ENCODE results near the gene SS18L1. TPM values are rescaled to one million over a fixed set of nuclear protein-coding genes. Genes with fewer than 3 reads are reported as not detected.

SS18L1 gene
- polyA plus RNA-seq, 1 of the 3 experiments (the other 2 are of a cell fraction) = 10.7 TPM

DNA sequence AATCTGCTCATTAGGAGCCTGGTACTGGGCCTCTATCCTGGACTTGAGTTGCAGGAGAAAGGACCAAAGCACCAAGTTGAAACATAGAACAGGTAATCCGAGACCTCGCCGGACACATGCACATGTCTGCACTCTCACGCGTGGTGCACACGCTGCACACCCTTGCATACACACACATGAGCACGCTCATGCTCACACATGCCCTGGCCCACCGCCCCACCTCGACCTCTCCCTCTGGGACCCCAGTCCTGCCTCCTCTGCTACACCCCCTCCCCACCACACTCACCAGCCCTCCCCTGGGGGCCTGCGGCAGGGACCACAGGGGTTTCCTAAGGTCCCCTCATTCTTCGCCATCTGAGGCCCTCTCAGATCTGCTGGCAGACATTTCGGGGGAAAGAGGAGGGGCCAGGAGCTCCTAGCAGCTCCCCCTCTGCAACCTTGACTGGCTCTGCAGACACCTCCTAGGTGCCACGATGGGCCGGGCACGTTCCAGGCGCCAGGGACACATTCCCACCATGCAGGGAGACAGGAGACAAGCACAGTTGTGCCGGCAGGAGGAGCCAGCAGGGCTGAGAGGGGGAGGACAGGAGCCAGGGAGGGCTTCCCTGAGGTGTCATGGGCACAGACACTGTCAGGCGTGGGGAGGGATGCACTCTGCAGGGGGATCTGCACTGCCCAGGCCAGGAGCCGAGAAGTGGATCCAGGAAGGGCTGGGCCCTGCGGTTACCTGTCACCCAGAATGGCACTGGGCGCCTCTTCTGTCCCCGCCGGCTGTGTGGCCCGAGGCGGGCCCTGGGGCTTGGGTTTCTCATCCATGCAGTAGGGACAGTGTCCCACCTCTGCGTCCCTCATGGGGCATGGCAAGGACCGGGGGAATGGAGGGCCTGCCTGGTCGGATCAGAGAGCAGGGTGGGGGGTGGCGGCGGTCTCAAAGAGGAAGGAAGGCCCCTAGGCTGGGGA is 46.9 kb upstream of the SS18L1 start:
- Histone ChIP-seq H3K4me2 (no peak overlapping the region), H3K9me2 (no peaks in the 10 kb centered on the region), H3K36me3 (replicated peaks in 1 of 2; ENCODE audit: control insufficient read depth in 1 of 2, insufficient read depth in 2 of 2, low read length in 1 of 2) (no peaks in the 10 kb centered on the region), H4K20me1 (ENCODE audit: insufficient read depth) (no peaks in the 10 kb centered on the region), H3K9ac (no peak overlapping the region), H3K79me2 (ENCODE audit: insufficient read depth) (no peaks in the 10 kb centered on the region), H3K4me3 (ENCODE audit: low read depth in 2 of 2, low read length in 1 of 2) (no peak overlapping the region), H3F3A (replicated peaks; ENCODE audit: insufficient read depth) (no peaks in the 10 kb centered on the region), H3K27me3 (ENCODE audit: insufficient read depth) (no peaks in the 10 kb centered on the region), H2AFZ (ENCODE audit: low read depth) (no peak overlapping the region), H3K27ac (ENCODE audit: low read depth in 2 of 2, low read length in 1 of 2) (no peak overlapping the region), H3K9me3 (no peaks in the 10 kb centered on the region), H3K4me1 (ENCODE audit: control insufficient read depth in 1 of 2, insufficient read depth in 2 of 2, low read depth in 1 of 2, low read length in 1 of 2) (no peaks in the 10 kb centered on the region)
- no peak for DNase-seq
- TF ChIP-seq GABPA (IDR thresholded peaks at IDR 0.05; ENCODE audit: low read depth) (no peak), MXI1 (IDR thresholded peaks at IDR 0.05; ENCODE audit: low read depth, low read length) (no peak), EP300 (IDR thresholded peaks at IDR 0.05; ENCODE audit: borderline replicate concordance in 1 of 2, low read depth in 1 of 2, low read length in 1 of 2) (no peak)
- POLR2A ChIA-PET = no interaction called here
- CTCF ChIA-PET = no interaction called here
- 68% methylated on average over 13 of the region's 30 CpGs for WGBS (ENCODE audit: low lambda C conversion rate)

DNA sequence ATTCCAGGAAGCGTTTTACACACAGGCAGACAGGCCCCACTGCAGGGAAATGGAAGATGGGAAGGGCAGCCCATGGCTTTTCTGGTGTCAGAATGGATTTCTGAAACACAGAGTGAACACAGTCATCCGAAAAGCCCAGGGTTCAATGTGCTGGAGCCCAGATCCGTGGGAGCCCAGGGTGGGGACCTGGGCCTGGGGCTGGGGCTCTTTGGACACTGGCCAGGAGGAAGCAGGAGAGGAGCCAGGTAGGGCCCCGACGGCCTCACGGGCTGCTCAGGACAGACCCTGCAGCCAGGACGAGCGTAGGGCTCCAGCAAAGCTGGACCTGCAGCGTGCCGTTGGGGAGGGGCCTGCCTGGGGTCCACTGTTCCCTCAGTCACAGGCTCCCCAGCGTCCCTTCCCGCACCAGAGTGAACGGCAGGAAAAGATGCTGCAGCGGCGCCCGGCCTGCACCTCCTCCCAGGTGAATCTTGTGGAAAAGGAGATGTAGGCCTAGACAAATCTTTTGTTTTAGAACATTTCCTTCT is 45.6 kb upstream of the SS18L1 start:
- no peak for DNase-seq
- CTCF ChIA-PET = no interaction called here
- WGBS (ENCODE audit: low lambda C conversion rate) = 53% methylated on average over 11 of the region's 16 CpGs

More for the DNA sequence above, 45.6 kb upstream of the SS18L1 start:
- TF ChIP-seq GATA2 (CRISPR knock-in tag; IDR thresholded peaks at IDR 0.05) = no peak
- TF ChIP-seq RXRA (IDR thresholded peaks at IDR 0.05; ENCODE audit: borderline replicate concordance, low read depth) = no peak
- TF ChIP-seq, protein P1, sequence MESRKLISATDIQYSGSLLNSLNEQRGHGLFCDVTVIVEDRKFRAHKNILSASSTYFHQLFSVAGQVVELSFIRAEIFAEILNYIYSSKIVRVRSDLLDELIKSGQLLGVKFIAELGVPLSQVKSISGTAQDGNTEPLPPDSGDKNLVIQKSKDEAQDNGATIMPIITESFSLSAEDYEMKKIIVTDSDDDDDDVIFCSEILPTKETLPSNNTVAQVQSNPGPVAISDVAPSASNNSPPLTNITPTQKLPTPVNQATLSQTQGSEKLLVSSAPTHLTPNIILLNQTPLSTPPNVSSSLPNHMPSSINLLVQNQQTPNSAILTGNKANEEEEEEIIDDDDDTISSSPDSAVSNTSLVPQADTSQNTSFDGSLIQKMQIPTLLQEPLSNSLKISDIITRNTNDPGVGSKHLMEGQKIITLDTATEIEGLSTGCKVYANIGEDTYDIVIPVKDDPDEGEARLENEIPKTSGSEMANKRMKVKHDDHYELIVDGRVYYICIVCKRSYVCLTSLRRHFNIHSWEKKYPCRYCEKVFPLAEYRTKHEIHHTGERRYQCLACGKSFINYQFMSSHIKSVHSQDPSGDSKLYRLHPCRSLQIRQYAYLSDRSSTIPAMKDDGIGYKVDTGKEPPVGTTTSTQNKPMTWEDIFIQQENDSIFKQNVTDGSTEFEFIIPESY (IDR thresholded peaks at IDR 0.05; ENCODE audit: borderline replicate concordance, low read depth) = no peak
- TF ChIP-seq GABPA (IDR thresholded peaks at IDR 0.05; ENCODE audit: low read depth) = no peak
- no peak for TF ChIP-seq NFIC (IDR thresholded peaks at IDR 0.05; ENCODE audit: borderline replicate concordance)
- no peak for TF ChIP-seq FOSL2 (IDR thresholded peaks at IDR 0.05; ENCODE audit: borderline replicate concordance, low read depth)
- TF ChIP-seq, protein P2, sequence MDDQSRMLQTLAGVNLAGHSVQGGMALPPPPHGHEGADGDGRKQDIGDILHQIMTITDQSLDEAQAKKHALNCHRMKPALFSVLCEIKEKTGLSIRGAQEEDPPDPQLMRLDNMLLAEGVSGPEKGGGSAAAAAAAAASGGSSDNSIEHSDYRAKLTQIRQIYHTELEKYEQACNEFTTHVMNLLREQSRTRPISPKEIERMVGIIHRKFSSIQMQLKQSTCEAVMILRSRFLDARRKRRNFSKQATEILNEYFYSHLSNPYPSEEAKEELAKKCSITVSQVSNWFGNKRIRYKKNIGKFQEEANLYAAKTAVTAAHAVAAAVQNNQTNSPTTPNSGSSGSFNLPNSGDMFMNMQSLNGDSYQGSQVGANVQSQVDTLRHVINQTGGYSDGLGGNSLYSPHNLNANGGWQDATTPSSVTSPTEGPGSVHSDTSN (IDR thresholded peaks at IDR 0.05) = no peak
- TF ChIP-seq SMC3 (IDR thresholded peaks at IDR 0.05; ENCODE audit: low read depth, low read length) = no peak
- TF ChIP-seq MXI1 (IDR thresholded peaks at IDR 0.05; ENCODE audit: low read depth, low read length) = no peak
- TF ChIP-seq EP300 (IDR thresholded peaks at IDR 0.05; ENCODE audit: borderline replicate concordance in 1 of 2, low read depth in 1 of 2, low read length in 1 of 2) = no peak
- TF ChIP-seq FOXJ3 (CRISPR knock-in tag; IDR thresholded peaks at IDR 0.05) = no peak
- no peak for TF ChIP-seq NRF1 (IDR thresholded peaks at IDR 0.05; ENCODE audit: low read depth, low read length)
- TF ChIP-seq, protein P3, sequence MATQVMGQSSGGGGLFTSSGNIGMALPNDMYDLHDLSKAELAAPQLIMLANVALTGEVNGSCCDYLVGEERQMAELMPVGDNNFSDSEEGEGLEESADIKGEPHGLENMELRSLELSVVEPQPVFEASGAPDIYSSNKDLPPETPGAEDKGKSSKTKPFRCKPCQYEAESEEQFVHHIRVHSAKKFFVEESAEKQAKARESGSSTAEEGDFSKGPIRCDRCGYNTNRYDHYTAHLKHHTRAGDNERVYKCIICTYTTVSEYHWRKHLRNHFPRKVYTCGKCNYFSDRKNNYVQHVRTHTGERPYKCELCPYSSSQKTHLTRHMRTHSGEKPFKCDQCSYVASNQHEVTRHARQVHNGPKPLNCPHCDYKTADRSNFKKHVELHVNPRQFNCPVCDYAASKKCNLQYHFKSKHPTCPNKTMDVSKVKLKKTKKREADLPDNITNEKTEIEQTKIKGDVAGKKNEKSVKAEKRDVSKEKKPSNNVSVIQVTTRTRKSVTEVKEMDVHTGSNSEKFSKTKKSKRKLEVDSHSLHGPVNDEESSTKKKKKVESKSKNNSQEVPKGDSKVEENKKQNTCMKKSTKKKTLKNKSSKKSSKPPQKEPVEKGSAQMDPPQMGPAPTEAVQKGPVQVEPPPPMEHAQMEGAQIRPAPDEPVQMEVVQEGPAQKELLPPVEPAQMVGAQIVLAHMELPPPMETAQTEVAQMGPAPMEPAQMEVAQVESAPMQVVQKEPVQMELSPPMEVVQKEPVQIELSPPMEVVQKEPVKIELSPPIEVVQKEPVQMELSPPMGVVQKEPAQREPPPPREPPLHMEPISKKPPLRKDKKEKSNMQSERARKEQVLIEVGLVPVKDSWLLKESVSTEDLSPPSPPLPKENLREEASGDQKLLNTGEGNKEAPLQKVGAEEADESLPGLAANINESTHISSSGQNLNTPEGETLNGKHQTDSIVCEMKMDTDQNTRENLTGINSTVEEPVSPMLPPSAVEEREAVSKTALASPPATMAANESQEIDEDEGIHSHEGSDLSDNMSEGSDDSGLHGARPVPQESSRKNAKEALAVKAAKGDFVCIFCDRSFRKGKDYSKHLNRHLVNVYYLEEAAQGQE (IDR thresholded peaks at IDR 0.05; ENCODE audit: low read depth, low read length) = no peak
- TF ChIP-seq, protein P4, sequence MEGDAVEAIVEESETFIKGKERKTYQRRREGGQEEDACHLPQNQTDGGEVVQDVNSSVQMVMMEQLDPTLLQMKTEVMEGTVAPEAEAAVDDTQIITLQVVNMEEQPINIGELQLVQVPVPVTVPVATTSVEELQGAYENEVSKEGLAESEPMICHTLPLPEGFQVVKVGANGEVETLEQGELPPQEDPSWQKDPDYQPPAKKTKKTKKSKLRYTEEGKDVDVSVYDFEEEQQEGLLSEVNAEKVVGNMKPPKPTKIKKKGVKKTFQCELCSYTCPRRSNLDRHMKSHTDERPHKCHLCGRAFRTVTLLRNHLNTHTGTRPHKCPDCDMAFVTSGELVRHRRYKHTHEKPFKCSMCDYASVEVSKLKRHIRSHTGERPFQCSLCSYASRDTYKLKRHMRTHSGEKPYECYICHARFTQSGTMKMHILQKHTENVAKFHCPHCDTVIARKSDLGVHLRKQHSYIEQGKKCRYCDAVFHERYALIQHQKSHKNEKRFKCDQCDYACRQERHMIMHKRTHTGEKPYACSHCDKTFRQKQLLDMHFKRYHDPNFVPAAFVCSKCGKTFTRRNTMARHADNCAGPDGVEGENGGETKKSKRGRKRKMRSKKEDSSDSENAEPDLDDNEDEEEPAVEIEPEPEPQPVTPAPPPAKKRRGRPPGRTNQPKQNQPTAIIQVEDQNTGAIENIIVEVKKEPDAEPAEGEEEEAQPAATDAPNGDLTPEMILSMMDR (IDR thresholded peaks at IDR 0.05) = no peak
- TF ChIP-seq, protein P5, sequence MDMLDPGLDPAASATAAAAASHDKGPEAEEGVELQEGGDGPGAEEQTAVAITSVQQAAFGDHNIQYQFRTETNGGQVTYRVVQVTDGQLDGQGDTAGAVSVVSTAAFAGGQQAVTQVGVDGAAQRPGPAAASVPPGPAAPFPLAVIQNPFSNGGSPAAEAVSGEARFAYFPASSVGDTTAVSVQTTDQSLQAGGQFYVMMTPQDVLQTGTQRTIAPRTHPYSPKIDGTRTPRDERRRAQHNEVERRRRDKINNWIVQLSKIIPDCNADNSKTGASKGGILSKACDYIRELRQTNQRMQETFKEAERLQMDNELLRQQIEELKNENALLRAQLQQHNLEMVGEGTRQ (IDR thresholded peaks at IDR 0.05; ENCODE audit: borderline replicate concordance, low read depth, low read length) = no peak
- Histone ChIP-seq H3K4me2 (no peak overlapping the region), H3K36me3 (replicated peaks in 1 of 2; ENCODE audit: control insufficient read depth in 1 of 2, insufficient read depth in 2 of 2, low read length in 1 of 2) (no peaks in the 10 kb centered on the region), H3K27ac (ENCODE audit: low read depth in 2 of 2, low read length in 1 of 2) (no peak overlapping the region), H3K9ac (no peak overlapping the region), H2AFZ (ENCODE audit: low read depth) (no peak overlapping the region), H3K4me3 (ENCODE audit: low read depth in 2 of 2, low read length in 1 of 2) (no peak overlapping the region), H4K20me1 (ENCODE audit: insufficient read depth) (no peaks in the 10 kb centered on the region), H3K9me2 (no peaks in the 10 kb centered on the region), H3K4me1 (ENCODE audit: control insufficient read depth in 1 of 2, insufficient read depth in 2 of 2, low read depth in 1 of 2, low read length in 1 of 2) (no peaks in the 10 kb centered on the region), H3K27me3 (ENCODE audit: insufficient read depth) (no peaks in the 10 kb centered on the region), H3K79me2 (ENCODE audit: insufficient read depth) (no peaks in the 10 kb centered on the region), H3K9me3 (no peaks in the 10 kb centered on the region), H3F3A (replicated peaks; ENCODE audit: insufficient read depth) (no peaks in the 10 kb centered on the region)
- POLR2A ChIA-PET = no interaction called here

Data from SK-N-SH (cell line).